SK-N-SH treated with all-trans-retinoic acid at 6 μM for 48 hours (cell line): ENCODE data around the gene DGCR2.

ENCODE experiments used
- ATAC-seq: fragments of 200-7000 bp; cut with Tn5 transposase; 3 replicates; pipeline ENCODE4 v1.9.1; 2020; ENCODE audit warnings: mild to moderate bottlenecking, moderate library complexity
- ARNTL ChIP-seq: fragments of 450-650 bp; formaldehyde crosslinking; IDR thresholded peaks from 2 replicates; pipeline ENCODE4 v1.5.0; 2020; ENCODE audit warnings: low read depth, mild to moderate bottlenecking, moderate library complexity, borderline replicate concordance
- CSDC2 ChIP-seq: fragments of 250-450 bp; sonication (Bioruptor Pico); IDR thresholded peaks from 2 replicates; pipeline ENCODE4 v1.5.0; 2020; ENCODE audit warnings: mild to moderate bottlenecking, moderate library complexity
- ESRRG ChIP-seq: fragments of 250-450 bp; sonication (Bioruptor Pico); IDR thresholded peaks from 2 replicates; pipeline ENCODE4 v1.6.1; 2021; ENCODE audit warnings: mild to moderate bottlenecking
- GLIS3 ChIP-seq: fragments of 250-450 bp; sonication (Bioruptor Pico); IDR thresholded peaks from 2 replicates; pipeline ENCODE4 v1.5.0; 2020; ENCODE audit warnings: mild to moderate bottlenecking, moderate library complexity
- ISL1 ChIP-seq: fragments of 250-450 bp; sonication (Bioruptor Pico); IDR thresholded peaks from 2 replicates; pipeline ENCODE4 v2.1.2; 2022; ENCODE audit warnings: mild to moderate bottlenecking, moderate library complexity
- PATZ1 ChIP-seq: fragments of 250-450 bp; sonication (Bioruptor Pico); IDR thresholded peaks from 2 replicates; pipeline ENCODE4 v1.8.0; 2020; ENCODE audit warnings: mild to moderate bottlenecking, moderate library complexity, borderline replicate concordance
- PPARA ChIP-seq: fragments of 250-450 bp; sonication (Bioruptor Pico); IDR thresholded peaks from 2 replicates; pipeline ENCODE4 v1.5.0; 2020; ENCODE audit warnings: mild to moderate bottlenecking, borderline replicate concordance
- RARB ChIP-seq: fragments of 250-450 bp; sonication (Bioruptor Pico); IDR thresholded peaks from 2 replicates; pipeline ENCODE4 v1.8.0; 2021; ENCODE audit warnings: mild to moderate bottlenecking, moderate library complexity
- SNAI2 ChIP-seq: fragments of 250-450 bp; sonication (Bioruptor Pico); IDR thresholded peaks from 2 replicates; pipeline ENCODE4 v1.5.0; 2020; ENCODE audit warnings: mild to moderate bottlenecking, moderate library complexity
- TCF4 ChIP-seq: fragments of 250-450 bp; sonication (Bioruptor Pico); IDR thresholded peaks from 2 replicates; pipeline ENCODE4 v1.8.0; 2021; ENCODE audit warnings: mild to moderate bottlenecking, moderate library complexity, borderline replicate concordance
- TOX ChIP-seq: fragments of 250-450 bp; sonication (Bioruptor Pico); IDR thresholded peaks from 2 replicates; pipeline ENCODE4 v1.8.0; 2021; ENCODE audit warnings: mild to moderate bottlenecking, moderate library complexity, borderline replicate concordance
- ZC3H10 ChIP-seq: fragments of 250-450 bp; sonication (Bioruptor Pico); IDR thresholded peaks from 2 replicates; pipeline ENCODE4 v1.5.1; 2021; ENCODE audit warnings: mild to moderate bottlenecking, moderate library complexity
- ZFP3 ChIP-seq: fragments of 250-450 bp; sonication (Bioruptor Pico); IDR thresholded peaks from 2 replicates; pipeline ENCODE4 v1.5.0; 2020; ENCODE audit warnings: mild to moderate bottlenecking, moderate library complexity
- ZNF565 ChIP-seq: fragments of 450-650 bp; formaldehyde crosslinking; conservative IDR thresholded peaks from 2 replicates; pipeline ENCODE4 v1.5.0; 2020; ENCODE audit warnings: low read depth, mild to moderate bottlenecking, moderate library complexity
- ZNF70 ChIP-seq: fragments of 450-650 bp; formaldehyde crosslinking; IDR thresholded peaks from 2 replicates; pipeline ENCODE4 v1.5.0; 2020; ENCODE audit warnings: mild to moderate bottlenecking, moderate library complexity
- ZNF8 ChIP-seq: fragments of 450-650 bp; formaldehyde crosslinking; IDR thresholded peaks from 2 replicates; pipeline ENCODE4 v1.5.0; 2020; ENCODE audit warnings: mild to moderate bottlenecking, moderate library complexity
- TF ChIP-seq, protein P1 (sequence below): fragments of 250-450 bp; sonication (Bioruptor Pico); IDR thresholded peaks from 2 replicates; pipeline ENCODE4 v1.5.1; 2020; ENCODE audit warnings: low read depth, mild to moderate bottlenecking, moderate library complexity
- TF ChIP-seq, protein P2 (sequence below): fragments of 250-450 bp; sonication (Bioruptor Pico); IDR thresholded peaks from 2 replicates; pipeline ENCODE4 v1.5.1; 2021; ENCODE audit warnings: mild to moderate bottlenecking, moderate library complexity
- TF ChIP-seq, protein P3 (sequence below): fragments of 250-450 bp; sonication (Bioruptor Pico); IDR thresholded peaks from 2 replicates; pipeline ENCODE4 v1.8.0; 2021; ENCODE audit warnings: low read depth, mild to moderate bottlenecking, moderate library complexity, borderline replicate concordance

Gene DGCR2

GRCh38 chr22:18991821-18992442 is 130.3 kb downstream of the DGCR2 start (continued):
- TF ChIP-seq, protein P1, sequence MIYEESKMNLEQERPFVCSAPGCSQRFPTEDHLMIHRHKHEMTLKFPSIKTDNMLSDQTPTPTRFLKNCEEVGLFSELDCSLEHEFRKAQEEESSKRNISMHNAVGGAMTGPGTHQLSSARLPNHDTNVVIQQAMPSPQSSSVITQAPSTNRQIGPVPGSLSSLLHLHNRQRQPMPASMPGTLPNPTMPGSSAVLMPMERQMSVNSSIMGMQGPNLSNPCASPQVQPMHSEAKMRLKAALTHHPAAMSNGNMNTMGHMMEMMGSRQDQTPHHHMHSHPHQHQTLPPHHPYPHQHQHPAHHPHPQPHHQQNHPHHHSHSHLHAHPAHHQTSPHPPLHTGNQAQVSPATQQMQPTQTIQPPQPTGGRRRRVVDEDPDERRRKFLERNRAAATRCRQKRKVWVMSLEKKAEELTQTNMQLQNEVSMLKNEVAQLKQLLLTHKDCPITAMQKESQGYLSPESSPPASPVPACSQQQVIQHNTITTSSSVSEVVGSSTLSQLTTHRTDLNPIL = no peak
- no peak for TF ChIP-seq SNAI2 (CRISPR knock-in tag)
- TF ChIP-seq ZNF8 (CRISPR knock-in tag) = no peak
- TF ChIP-seq PPARA (CRISPR knock-in tag) = no peak
- TF ChIP-seq, all 23 proteins: peak for 0

GRCh38 chr22:18991138-18991432 is 131.1 kb downstream of the DGCR2 start:
- ATAC-seq = no peak
- no peak for TF ChIP-seq ARNTL (CRISPR knock-in tag)
- TF ChIP-seq, protein P2, sequence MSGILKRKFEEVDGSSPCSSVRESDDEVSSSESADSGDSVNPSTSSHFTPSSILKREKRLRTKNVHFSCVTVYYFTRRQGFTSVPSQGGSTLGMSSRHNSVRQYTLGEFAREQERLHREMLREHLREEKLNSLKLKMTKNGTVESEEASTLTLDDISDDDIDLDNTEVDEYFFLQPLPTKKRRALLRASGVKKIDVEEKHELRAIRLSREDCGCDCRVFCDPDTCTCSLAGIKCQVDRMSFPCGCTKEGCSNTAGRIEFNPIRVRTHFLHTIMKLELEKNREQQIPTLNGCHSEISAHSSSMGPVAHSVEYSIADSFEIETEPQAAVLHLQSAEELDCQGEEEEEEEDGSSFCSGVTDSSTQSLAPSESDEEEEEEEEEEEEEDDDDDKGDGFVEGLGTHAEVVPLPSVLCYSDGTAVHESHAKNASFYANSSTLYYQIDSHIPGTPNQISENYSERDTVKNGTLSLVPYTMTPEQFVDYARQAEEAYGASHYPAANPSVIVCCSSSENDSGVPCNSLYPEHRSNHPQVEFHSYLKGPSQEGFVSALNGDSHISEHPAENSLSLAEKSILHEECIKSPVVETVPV (CRISPR knock-in tag) = no peak
- TF ChIP-seq ZNF565 (CRISPR knock-in tag) = no peak
- TF ChIP-seq PATZ1 (CRISPR knock-in tag) = no peak
- no peak for TF ChIP-seq GLIS3
- TF ChIP-seq ISL1 (CRISPR knock-in tag) = no peak
- TF ChIP-seq ZNF70 = no peak
- no peak for TF ChIP-seq SNAI2 (CRISPR knock-in tag)
- TF ChIP-seq PPARA (CRISPR knock-in tag) = no peak
- TF ChIP-seq, protein P1 = no peak
- TF ChIP-seq, protein P3, sequence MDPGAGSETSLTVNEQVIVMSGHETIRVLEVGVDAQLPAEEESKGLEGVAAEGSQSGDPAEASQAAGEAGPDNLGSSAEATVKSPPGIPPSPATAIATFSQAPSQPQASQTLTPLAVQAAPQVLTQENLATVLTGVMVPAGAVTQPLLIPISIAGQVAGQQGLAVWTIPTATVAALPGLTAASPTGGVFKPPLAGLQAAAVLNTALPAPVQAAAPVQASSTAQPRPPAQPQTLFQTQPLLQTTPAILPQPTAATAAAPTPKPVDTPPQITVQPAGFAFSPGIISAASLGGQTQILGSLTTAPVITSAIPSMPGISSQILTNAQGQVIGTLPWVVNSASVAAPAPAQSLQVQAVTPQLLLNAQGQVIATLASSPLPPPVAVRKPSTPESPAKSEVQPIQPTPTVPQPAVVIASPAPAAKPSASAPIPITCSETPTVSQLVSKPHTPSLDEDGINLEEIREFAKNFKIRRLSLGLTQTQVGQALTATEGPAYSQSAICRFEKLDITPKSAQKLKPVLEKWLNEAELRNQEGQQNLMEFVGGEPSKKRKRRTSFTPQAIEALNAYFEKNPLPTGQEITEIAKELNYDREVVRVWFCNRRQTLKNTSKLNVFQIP = no peak
- TF ChIP-seq ESRRG (CRISPR knock-in tag) = no peak
- TF ChIP-seq TCF4 = no peak
- no peak for TF ChIP-seq ZFP3 (CRISPR knock-in tag)
- TF ChIP-seq ZC3H10 = no peak
- TF ChIP-seq, all 23 proteins: peak for 0

DNA sequence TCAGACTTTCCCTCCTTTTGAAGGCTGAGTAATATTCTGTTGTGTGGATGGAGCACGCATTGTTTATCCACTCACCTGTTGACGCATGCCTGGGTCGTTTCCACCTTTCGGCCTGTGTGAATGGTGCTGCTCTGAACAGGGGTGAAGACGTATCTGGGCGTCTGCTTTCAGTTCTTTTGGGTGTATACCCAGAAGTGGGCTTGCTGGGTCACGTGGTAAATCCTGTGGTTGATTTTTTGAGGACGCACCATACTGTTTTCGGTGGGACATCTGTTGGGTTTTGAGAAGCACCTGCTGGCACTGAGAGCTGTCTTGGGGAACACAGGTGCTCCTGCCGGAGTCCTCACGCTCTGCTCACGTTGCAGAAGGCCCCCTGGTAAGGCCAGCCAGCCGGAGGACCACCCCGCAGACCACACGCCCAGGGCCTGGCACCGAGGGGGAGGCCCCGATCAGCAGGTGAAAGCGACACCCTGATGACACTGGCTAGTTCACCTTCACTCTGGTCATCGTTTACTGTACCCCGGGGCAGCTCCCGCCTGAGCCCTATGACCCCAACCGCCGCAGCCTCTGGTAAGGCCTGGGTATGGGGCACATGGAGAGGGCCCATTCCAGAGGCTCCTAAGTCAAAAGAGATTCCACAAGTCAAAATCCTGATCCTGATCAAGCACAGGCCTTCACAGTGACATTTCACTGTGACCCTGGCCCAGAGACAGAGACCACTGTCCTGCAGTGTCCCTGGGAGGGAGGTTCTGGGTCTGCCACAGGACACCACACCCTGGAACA is 131.7 kb downstream of the DGCR2 start:
- ATAC-seq = no peak
- TF ChIP-seq ARNTL (CRISPR knock-in tag) = no peak
- TF ChIP-seq ISL1 (CRISPR knock-in tag) = no peak
- TF ChIP-seq ZNF70 = no peak
- TF ChIP-seq TCF4 = no peak
- TF ChIP-seq RARB (CRISPR knock-in tag) = no peak
- TF ChIP-seq, protein P2 (CRISPR knock-in tag) = no peak
- TF ChIP-seq, protein P3 = no peak
- TF ChIP-seq, protein P1 = no peak
- no peak for TF ChIP-seq TOX
- TF ChIP-seq SNAI2 (CRISPR knock-in tag) = no peak
- TF ChIP-seq CSDC2 (CRISPR knock-in tag) = no peak
- TF ChIP-seq PATZ1 (CRISPR knock-in tag) = no peak
- TF ChIP-seq ZNF8 (CRISPR knock-in tag) = no peak
